BLaER1 treated with 17β-estradiol and CSF1 and Interleukin-3, amounts not matched to agents 10 nM and 100 nM (cell line): ENCODE results near the gene NUP160.
"Not testable (repeated sequence)": the region's sequence is repeated elsewhere in the genome, so short reads cannot be mapped to it uniquely, and the experiment has no call there.

Experiments
- H3K27ac ChIP-seq, 11 experiments: shearing (Covaris generic); formaldehyde crosslinking; 2 replicates each; pipeline ENCODE4 v1.8.1; 2022
- H3K27me3 ChIP-seq, 11 experiments: shearing (Covaris generic); formaldehyde crosslinking; 2 replicates each; pipeline ENCODE4 v1.8.1; 2022
- H3K36me3 ChIP-seq, 11 experiments: shearing (Covaris generic); formaldehyde crosslinking; 2 replicates each; pipeline ENCODE4 v1.8.1; 2022
- H3K4me1 ChIP-seq, 10 experiments: shearing (Covaris generic); formaldehyde crosslinking; 2 replicates each; pipeline ENCODE4 v1.8.1; 2022
- H3K4me2 ChIP-seq, 11 experiments: shearing (Covaris generic); formaldehyde crosslinking; 2 replicates each; pipeline ENCODE4 v1.8.1; 2022
- H3K4me3 ChIP-seq, 10 experiments: shearing (Covaris generic); formaldehyde crosslinking; 2 replicates each; pipeline ENCODE4 v1.8.1; 2022
- H3K9ac ChIP-seq, 11 experiments: shearing (Covaris generic); formaldehyde crosslinking; 2 replicates each; pipeline ENCODE4 v1.8.1; 2022
- H3K9me3 ChIP-seq, 11 experiments: shearing (Covaris generic); formaldehyde crosslinking; replicated peaks in 1 of 11; 2 replicates each; pipeline ENCODE4 v1.8.1; 2022
- H4K20me1 ChIP-seq, 11 experiments: shearing (Covaris generic); formaldehyde crosslinking; 2 replicates each; pipeline ENCODE4 v1.8.1; 2022
- Cebpa-rat ChIP-seq, 11 experiments: shearing (Covaris generic); IDR thresholded peaks; 2 replicates each; pipeline ENCODE4 v1.8.1; 2022

NUP160 gene

DNA sequence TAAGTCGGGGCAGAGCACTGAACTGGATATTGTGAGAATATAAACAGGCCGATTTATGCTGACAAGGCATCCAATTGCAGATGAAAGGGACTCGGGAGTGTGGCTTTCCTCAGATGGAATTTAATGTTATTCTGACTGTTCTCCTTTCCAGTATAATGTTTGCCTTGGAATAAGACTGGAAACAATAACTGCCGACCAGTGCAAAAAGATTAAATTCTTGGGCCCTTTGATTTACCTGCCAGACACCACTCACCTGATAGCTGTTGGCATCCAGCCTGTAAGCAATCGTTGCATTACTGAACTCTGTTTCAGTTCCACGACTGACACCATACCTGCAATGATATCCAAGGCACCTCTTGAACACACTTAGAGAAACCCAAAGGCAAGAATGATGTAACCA, 10.9 kb downstream of the NUP160 start:
- no peak for TF ChIP-seq Cebpa-rat (IDR thresholded peaks at IDR 0.05)
- H3K4me3 ChIP-seq, result no peak overlapping the region
- H3K9me3 ChIP-seq, result peaks cover 0 to 3% (median 0%) of the 10 kb centered on the region in 11 experiments; a peak in 2 of 22 replicates
- no peak overlapping the region for H3K27ac ChIP-seq
- H3K4me2 ChIP-seq, result no peak overlapping the region
- H4K20me1 ChIP-seq, result peaks cover 0 to 36% (median 24%) of the 10 kb centered on the region in 11 experiments; a peak in 17 of 22 replicates
- H3K4me1 ChIP-seq, result peaks cover 0 to 3% (median 0%) of the 10 kb centered on the region in 10 experiments; a peak in 1 of 20 replicates
- no peaks in the 10 kb centered on the region for H3K27me3 ChIP-seq
- H3K9ac ChIP-seq, result no peak overlapping the region
- H3K36me3 ChIP-seq, result peaks cover 94 to 100% (median 100%) of the 10 kb centered on the region in 11 experiments

DNA sequence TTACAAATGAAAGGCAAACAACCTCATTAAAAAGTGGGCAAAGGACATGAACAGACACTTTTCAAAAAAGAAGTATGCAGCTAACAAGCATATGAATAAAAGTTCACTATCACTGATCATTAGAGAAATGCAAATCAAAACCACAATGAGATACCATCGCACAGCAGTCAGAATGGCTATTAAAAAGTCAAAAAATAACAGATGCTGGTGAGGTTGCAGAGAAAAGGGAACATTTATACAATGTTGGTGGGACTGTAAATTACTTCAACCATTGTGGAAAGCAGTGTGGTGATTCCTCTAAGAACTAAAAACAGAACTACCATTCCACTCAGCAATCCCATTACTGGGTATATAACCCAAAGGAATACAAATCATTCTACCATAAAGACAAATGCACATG, 18.1 kb downstream of the NUP160 start:
- H4K20me1 ChIP-seq, result peaks cover 0 to 61% (median 22%) of the 10 kb centered on the region in 11 experiments; a peak in 13 of 22 replicates
- H3K9ac ChIP-seq, H3K4me1 ChIP-seq, H3K27me3 ChIP-seq, H3K4me2 ChIP-seq, H3K27ac ChIP-seq, H3K4me3 ChIP-seq: not testable (repeated sequence)
- peaks cover 0 to 35% (median 22%) of the 10 kb centered on the region in 11 experiments; a peak in 20 of 22 replicates for H3K9me3 ChIP-seq
- peaks cover 74 to 100% (median 99%) of the 10 kb centered on the region in 11 experiments for H3K36me3 ChIP-seq

DNA sequence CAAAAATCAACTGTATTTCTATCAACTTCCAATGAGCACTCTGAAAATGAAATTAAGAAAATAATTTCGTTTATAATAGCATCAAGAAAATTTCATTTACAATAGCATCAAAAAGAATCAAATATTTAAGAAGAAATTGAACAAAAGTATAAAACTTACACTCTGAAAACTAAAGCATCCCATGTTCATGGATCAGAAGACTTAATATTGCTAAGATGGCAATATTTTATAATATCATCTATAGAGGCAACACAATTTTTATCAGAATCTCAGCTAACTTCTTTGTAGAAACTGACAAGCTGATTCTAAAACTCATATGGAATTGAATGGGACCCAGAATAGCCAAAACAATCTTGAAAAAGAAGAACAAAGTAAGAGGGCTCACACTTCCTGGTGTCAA, 19.9 kb downstream of the NUP160 start:
- Histone ChIP-seq H3K27me3 (no peaks in the 10 kb centered on the region), H3K27ac (no peak overlapping the region), H3K9ac (no peak overlapping the region), H3K4me1 (peaks cover 0 to 14% (median 11%) of the 10 kb centered on the region in 10 experiments; a peak in 15 of 20 replicates), H3K4me3 (no peak overlapping the region), H3K4me2 (no peak overlapping the region), H3K9me3 (peaks cover 0 to 35% (median 22%) of the 10 kb centered on the region in 11 experiments; a peak in 20 of 22 replicates), H3K36me3 (peaks cover 69 to 100% (median 97%) of the 10 kb centered on the region in 11 experiments), H4K20me1 (peaks cover 0 to 55% (median 14%) of the 10 kb centered on the region in 11 experiments; a peak in 12 of 22 replicates)
- TF ChIP-seq Cebpa-rat (IDR thresholded peaks at IDR 0.05), result no peak

DNA sequence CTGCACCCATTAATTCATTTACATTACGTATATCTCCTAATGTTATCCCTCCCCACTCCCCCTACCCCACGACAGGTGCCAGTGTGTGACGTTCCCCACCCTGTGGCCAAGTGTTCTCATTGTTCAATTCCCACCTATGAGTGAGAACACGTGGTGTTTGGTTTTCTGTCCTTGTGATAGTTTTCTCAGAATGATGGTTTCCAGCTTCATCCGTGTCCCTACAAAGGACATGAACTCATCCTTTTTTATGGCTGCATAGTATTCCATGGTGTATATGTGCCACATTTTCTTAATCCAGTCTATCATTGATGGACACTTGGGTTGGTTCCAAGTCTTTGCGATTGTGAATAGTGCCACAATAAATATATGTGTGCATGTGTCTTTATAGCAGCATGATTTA, 25.5 kb downstream of the NUP160 start:
- not testable (repeated sequence) for H3K4me2 ChIP-seq, H3K27me3 ChIP-seq, H3K9me3 ChIP-seq, H3K9ac ChIP-seq, H3K27ac ChIP-seq, H3K4me3 ChIP-seq
- Histone ChIP-seq H4K20me1 (peaks cover 0 to 26% (median 11%) of the 10 kb centered on the region in 11 experiments; a peak in 11 of 22 replicates), H3K4me1 (peaks cover 0 to 10% (median 7%) of the 10 kb centered on the region in 10 experiments; a peak in 15 of 20 replicates), H3K36me3 (peaks cover 84 to 100% (median 98%) of the 10 kb centered on the region in 11 experiments)

DNA sequence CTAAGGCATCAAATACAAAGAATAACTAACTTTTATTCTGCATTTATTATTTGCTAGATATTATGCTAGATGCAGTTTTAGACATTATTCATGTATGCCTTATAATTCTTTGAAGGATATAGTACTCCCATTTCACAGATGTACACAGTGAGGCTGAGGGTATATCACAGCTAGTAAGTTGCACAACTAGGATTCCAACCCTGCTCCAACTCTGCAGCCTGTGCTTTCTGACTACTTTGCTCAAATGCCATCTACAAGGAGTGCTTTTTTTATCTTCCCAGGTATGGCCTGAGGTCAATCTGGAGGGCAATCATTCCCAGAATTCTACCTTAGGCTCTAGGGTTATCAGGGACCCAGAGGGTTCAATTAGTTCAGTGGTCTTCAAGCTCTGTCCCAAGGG, 28.4 kb downstream of the NUP160 start:
- H3K4me1 ChIP-seq, result peaks cover 0 to 7% (median 6%) of the 10 kb centered on the region in 10 experiments; a peak in 13 of 20 replicates
- TF ChIP-seq Cebpa-rat (IDR thresholded peaks at IDR 0.05), result no peak
- H3K27ac ChIP-seq, result no peak overlapping the region
- no peak overlapping the region for H3K4me3 ChIP-seq
- peaks cover 86 to 100% (median 98%) of the 10 kb centered on the region in 11 experiments for H3K36me3 ChIP-seq
- no peaks in the 10 kb centered on the region for H3K9me3 ChIP-seq
- H3K9ac ChIP-seq, result no peak overlapping the region
- H3K27me3 ChIP-seq, result no peaks in the 10 kb centered on the region
- peaks cover 0 to 7% (median 0%) of the 10 kb centered on the region in 11 experiments; a peak in 2 of 22 replicates for H4K20me1 ChIP-seq
- no peak overlapping the region for H3K4me2 ChIP-seq

DNA sequence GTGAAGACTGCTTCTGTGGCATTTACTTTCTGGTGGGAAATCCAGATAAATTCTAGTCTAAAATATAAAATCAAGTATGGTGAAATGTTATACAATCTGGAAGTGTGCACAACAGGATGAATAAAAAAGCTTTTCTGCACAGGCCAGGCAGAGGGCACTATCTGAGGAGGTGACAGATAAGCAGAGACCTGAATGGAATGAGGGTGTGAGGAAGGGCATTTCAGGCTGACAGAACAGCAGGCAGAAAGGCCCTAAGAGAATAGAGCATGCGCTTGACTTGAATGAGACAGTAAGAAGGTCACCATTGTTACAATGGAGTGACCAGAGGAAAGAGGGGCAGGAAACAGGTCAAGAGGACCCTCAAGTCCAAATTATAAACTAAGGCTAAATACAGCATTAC, 47.4 kb downstream of the NUP160 start:
- Histone ChIP-seq H3K9ac (no peak overlapping the region), H3K4me1 (no peaks in the 10 kb centered on the region; a peak in 1 of 20 replicates), H3K27ac (no peak overlapping the region), H3K27me3 (no peaks in the 10 kb centered on the region), H3K36me3 (peaks cover 98 to 100% (median 100%) of the 10 kb centered on the region in 11 experiments), H3K9me3 (no peaks in the 10 kb centered on the region), H3K4me2 (no peak overlapping the region), H4K20me1 (no peaks in the 10 kb centered on the region; a peak in 2 of 22 replicates), H3K4me3 (no peak overlapping the region)
- TF ChIP-seq Cebpa-rat (IDR thresholded peaks at IDR 0.05), result no peak

DNA sequence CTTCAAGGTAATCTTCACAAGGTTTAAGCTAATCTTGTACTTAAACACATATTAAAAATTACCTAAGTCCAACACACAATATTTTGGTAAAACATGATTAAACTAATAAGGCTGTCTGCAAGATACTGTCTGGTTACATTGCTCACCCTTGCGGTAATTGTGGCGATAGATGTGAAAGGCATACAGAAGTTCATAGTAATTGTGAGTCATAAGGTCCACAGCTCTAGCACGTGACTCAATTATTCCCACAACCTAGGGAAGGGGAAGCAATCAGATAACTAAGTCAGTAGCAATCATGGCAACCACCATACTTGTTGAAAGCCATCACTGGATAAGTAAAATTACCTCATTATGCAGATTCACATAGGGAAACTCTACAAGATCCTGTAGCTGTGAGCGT, 50.5 kb downstream of the NUP160 start:
- Histone ChIP-seq H3K4me2 (no peak overlapping the region), H3K4me1 (no peaks in the 10 kb centered on the region; a peak in 1 of 20 replicates), H3K27me3 (no peaks in the 10 kb centered on the region), H3K36me3 (peaks cover 98 to 100% (median 100%) of the 10 kb centered on the region in 11 experiments), H3K9ac (no peak overlapping the region), H3K4me3 (no peak overlapping the region), H3K27ac (no peak overlapping the region), H3K9me3 (no peaks in the 10 kb centered on the region), H4K20me1 (no peaks in the 10 kb centered on the region; a peak in 2 of 22 replicates)
- no peak for TF ChIP-seq Cebpa-rat (IDR thresholded peaks at IDR 0.05)

DNA sequence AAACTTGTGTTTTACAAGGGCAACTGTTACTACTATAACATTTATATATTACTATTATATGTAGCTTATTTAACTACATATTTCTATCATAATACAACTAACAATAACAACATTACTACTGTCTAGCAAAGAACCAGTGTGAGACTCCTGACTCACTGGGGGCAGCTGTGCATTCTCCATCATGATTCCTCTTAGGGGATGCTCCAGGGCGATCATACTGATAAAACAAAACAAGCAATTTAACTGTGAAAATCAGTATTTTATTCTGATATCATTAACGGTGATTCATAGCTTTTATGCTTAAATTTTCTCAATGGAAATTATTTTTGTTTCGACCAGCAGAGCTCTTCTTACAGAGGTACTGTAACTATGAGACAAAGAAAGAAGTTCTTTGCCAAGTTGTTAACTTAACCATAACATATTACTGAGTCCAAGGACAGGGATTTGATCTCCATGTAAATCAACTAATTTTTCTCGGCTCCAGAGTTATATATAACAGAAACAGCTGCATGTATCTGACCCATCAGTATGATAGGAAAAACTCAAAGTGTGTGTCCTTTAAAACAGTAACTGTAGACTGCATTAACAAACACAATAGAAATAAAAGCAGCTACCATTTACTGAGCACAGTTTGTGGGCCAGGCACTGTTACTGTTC, 56.2 kb downstream of the NUP160 start:
- TF ChIP-seq Cebpa-rat (IDR thresholded peaks at IDR 0.05), result no peak
- Histone ChIP-seq H3K4me3 (no peak overlapping the region), H3K9me3 (no peaks in the 10 kb centered on the region), H3K9ac (no peak overlapping the region), H3K27me3 (no peaks in the 10 kb centered on the region), H3K4me1 (no peaks in the 10 kb centered on the region), H4K20me1 (no peaks in the 10 kb centered on the region), H3K27ac (no peak overlapping the region), H3K36me3 (peaks cover 94 to 100% (median 100%) of the 10 kb centered on the region in 11 experiments), H3K4me2 (no peak overlapping the region)

DNA sequence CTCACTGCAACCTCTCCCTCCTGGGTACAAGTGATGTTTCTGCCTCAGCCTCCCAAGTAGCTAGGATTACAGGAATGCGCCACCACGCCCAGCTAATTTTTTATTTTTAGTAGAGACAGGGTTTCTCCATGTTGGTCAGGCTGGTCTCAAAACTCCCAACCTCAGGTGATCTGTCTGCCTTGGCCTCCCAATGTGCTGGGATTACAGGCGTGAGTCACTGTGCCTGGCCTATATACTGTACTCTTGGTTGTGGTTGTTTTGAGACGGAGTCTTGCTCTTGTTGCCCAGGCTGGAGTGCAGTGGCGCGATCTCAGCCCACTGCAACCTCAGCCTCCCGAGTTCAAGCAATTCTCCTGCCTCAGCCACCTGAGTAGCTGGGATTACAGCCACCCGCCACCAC, 58.1 kb downstream of the NUP160 start:
- H3K9me3 ChIP-seq, H3K4me1 ChIP-seq, H4K20me1 ChIP-seq, H3K27me3 ChIP-seq, H3K4me2 ChIP-seq, H3K27ac ChIP-seq, H3K4me3 ChIP-seq, H3K9ac ChIP-seq: not testable (repeated sequence)
- peaks cover 93 to 100% (median 100%) of the 10 kb centered on the region in 11 experiments for H3K36me3 ChIP-seq

DNA sequence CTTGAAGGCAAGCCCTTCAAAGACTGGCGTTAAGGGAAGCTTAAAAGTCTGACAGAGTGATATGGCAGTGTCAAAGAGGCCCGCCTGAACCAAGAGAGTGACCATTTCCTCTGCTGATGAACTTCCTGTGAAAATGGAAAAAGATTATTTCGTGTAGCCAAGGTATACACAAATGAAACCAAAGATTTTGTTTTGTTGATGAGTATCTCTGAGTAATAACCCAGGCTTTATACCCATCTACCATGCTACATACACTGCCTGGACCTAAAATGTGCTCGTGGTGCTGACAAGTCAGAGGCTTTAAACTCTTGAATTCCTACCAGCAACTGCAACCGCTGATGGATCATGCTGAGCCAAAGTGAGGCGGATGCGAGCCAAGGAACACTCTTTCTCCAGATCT, 60.0 kb downstream of the NUP160 start:
- peaks cover 94 to 100% (median 100%) of the 10 kb centered on the region in 11 experiments for H3K36me3 ChIP-seq
- no peak overlapping the region for H3K4me3 ChIP-seq
- no peaks in the 10 kb centered on the region for H3K9me3 ChIP-seq
- H3K4me2 ChIP-seq, result no peak overlapping the region
- no peak overlapping the region for H3K27ac ChIP-seq
- no peak overlapping the region for H3K9ac ChIP-seq
- H4K20me1 ChIP-seq, result no peaks in the 10 kb centered on the region
- no peaks in the 10 kb centered on the region for H3K4me1 ChIP-seq
- no peak for TF ChIP-seq Cebpa-rat (IDR thresholded peaks at IDR 0.05)
- no peaks in the 10 kb centered on the region for H3K27me3 ChIP-seq
